ENCODE measurements around the gene VPS72. TPM values are rescaled to one million over a fixed set of nuclear protein-coding genes. Genes with fewer than 3 reads are reported as not detected.

VPS72 gene
- total and polyA plus RNA-seq, 10 of the 15 experiments (the other 5 are each of a cell fraction or from before 2014, with no cell fraction given), result 6.7 to 77.8 (median 58.1) TPM

DNA sequence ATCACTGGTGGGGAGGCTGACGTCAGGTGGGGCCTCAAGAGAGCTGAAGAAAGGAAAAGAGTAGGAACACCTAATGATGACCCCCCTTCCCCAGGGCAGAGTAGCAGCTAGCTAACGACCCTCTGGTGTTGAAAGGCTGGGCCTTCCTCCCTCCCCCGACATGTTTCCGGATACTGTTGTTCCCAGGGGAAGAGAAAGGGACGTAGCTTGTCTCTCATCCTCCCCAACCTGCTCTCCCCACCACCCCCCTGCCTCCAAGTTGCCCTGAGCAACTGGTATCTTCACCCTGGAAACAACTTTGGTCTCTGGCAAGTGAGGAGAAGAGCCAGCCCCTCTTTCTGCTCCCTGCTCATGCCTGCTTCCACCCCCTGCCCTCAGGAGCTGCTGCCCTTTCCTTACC is 46.0 kb downstream of the VPS72 start:
- Histone ChIP-seq H2AFZ (ENCODE audit: control insufficient read depth, low read depth, low read length) (no peak overlapping the region), H3K27ac (ENCODE audit: control insufficient read depth, insufficient read depth) (no peak overlapping the region), H3K36me3 (ENCODE audit: control insufficient read depth in 2 of 2, insufficient read depth in 2 of 2, low read length in 1 of 2) (no peaks in the 10 kb centered on the region), H3K4me2 (ENCODE audit: control insufficient read depth, insufficient read depth) (no peak overlapping the region), H3K79me2 (ENCODE audit: control insufficient read depth, insufficient read depth, low read length) (no peaks in the 10 kb centered on the region), H3K27me3 (replicated peaks in 1 of 2; ENCODE audit: control insufficient read depth in 2 of 2, insufficient read depth in 2 of 2, low read length in 1 of 2) (peaks cover 0 to 8% of the 10 kb centered on the region in 2 experiments), H3K9ac (ENCODE audit: control insufficient read depth, insufficient read depth, low read length) (no peak overlapping the region), H4K20me1 (ENCODE audit: control insufficient read depth, insufficient read depth) (no peaks in the 10 kb centered on the region; the same call in 1 of the 2 replicates), H3K4me3 (no peak overlapping the region), H3K9me3 (replicated peaks; ENCODE audit: control insufficient read depth, insufficient read depth, low read length) (no peaks in the 10 kb centered on the region), H3K4me1 (ENCODE audit: control insufficient read depth, insufficient read depth, low read length) (no peaks in the 10 kb centered on the region; the same call in 1 of the 2 replicates)
- ChIA-PET SMC1A (ENCODE audit: uncharacterized antibody, unreplicated experiment) (interaction anchor here (0.8 kb wide), 1 partner anchor 44 kb away, joined by 3 read pairs; no protein-coding TSS in a partner anchor), RAD21 (ENCODE audit: unreplicated experiment) (interaction anchor here (2.7 kb wide), 1 partner anchor 11 kb away, joined by 13 read pairs; no protein-coding TSS in a partner anchor), POLR2A (interaction anchor here (0.6 to 0.8 kb wide), 3 partner anchors 65 to 164 kb away, joined by 5 to 8 read pairs (median 6); no protein-coding TSS in a partner anchor), CTCF (interaction anchor here (1.3 to 3.2 kb wide), 2 partner anchors 11 to 44 kb away, joined by 6 to 16 read pairs; no protein-coding TSS in a partner anchor)
- WGBS (ENCODE audit: insufficient coverage, insufficient replicate concordance, low lambda C conversion rate, missing lambda C conversion rate), result 0% methylated on average over 5 of the region's 5 CpGs
- intact Hi-C loops (cut with micrococcal nuclease; ENCODE audit: unreplicated experiment), result no loop called here
- FAIRE-seq, result no peak
- no TSS peak for BruUV-seq (replicated peaks)
- no peak for DNase-seq (ENCODE audit: low read depth, low spot score)
- TF ChIP-seq, protein P1, sequence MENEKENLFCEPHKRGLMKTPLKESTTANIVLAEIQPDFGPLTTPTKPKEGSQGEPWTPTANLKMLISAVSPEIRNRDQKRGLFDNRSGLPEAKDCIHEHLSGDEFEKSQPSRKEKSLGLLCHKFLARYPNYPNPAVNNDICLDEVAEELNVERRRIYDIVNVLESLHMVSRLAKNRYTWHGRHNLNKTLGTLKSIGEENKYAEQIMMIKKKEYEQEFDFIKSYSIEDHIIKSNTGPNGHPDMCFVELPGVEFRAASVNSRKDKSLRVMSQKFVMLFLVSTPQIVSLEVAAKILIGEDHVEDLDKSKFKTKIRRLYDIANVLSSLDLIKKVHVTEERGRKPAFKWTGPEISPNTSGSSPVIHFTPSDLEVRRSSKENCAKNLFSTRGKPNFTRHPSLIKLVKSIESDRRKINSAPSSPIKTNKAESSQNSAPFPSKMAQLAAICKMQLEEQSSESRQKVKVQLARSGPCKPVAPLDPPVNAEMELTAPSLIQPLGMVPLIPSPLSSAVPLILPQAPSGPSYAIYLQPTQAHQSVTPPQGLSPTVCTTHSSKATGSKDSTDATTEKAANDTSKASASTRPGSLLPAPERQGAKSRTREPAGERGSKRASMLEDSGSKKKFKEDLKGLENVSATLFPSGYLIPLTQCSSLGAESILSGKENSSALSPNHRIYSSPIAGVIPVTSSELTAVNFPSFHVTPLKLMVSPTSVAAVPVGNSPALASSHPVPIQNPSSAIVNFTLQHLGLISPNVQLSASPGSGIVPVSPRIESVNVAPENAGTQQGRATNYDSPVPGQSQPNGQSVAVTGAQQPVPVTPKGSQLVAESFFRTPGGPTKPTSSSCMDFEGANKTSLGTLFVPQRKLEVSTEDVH (IDR thresholded peaks at IDR 0.05; ENCODE audit: low read depth, partially characterized antibody), result no peak
- TF ChIP-seq, protein P2, sequence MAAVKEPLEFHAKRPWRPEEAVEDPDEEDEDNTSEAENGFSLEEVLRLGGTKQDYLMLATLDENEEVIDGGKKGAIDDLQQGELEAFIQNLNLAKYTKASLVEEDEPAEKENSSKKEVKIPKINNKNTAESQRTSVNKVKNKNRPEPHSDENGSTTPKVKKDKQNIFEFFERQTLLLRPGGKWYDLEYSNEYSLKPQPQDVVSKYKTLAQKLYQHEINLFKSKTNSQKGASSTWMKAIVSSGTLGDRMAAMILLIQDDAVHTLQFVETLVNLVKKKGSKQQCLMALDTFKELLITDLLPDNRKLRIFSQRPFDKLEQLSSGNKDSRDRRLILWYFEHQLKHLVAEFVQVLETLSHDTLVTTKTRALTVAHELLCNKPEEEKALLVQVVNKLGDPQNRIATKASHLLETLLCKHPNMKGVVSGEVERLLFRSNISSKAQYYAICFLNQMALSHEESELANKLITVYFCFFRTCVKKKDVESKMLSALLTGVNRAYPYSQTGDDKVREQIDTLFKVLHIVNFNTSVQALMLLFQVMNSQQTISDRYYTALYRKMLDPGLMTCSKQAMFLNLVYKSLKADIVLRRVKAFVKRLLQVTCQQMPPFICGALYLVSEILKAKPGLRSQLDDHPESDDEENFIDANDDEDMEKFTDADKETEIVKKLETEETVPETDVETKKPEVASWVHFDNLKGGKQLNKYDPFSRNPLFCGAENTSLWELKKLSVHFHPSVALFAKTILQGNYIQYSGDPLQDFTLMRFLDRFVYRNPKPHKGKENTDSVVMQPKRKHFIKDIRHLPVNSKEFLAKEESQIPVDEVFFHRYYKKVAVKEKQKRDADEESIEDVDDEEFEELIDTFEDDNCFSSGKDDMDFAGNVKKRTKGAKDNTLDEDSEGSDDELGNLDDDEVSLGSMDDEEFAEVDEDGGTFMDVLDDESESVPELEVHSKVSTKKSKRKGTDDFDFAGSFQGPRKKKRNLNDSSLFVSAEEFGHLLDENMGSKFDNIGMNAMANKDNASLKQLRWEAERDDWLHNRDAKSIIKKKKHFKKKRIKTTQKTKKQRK (IDR thresholded peaks at IDR 0.05; ENCODE audit: low read depth, low read length), result no peak
- no peak for TF ChIP-seq BCL11A (IDR thresholded peaks at IDR 0.05; ENCODE audit: low read depth, low read length)
- in situ Hi-C loops (cut with MboI), result no loop called here
- ATAC-seq, result no peak
